Measurements from ENCODE around the gene IGF2BP1.

DNA sequence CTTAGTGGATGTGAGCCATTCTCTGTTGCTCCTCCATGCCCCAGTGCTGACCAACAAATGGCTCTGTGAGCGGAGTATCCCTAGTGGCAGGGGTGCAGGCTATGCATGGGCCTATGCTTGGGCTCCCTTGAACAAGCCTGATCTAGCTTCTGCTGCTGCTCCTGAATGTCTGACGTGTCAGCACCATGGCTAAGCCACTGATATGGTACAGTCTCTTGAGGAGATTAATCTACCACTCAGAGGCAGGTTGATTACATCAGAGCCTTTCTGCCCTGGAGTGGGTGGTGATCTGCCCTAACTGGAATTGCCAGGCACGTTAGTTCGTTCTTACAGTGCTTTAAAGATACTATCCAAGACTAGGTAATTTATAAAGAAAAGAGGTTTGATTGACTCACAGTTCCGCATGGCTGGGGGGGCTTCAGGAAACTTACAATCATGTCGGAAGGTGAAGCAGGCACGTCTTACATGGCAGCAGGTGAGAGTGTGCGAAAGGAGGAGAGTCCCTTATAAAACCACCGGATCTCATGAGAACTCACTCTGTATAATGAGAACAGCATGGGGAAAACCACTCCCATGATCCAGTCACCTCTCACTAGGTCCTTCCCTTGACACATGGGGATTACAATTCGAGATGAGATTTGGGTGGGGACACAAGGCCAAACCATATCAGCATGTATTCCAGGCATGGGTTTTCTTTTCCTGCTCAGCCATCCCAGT is 93.9 kb downstream of the IGF2BP1 start:
- TF ChIP-seq, protein P1, sequence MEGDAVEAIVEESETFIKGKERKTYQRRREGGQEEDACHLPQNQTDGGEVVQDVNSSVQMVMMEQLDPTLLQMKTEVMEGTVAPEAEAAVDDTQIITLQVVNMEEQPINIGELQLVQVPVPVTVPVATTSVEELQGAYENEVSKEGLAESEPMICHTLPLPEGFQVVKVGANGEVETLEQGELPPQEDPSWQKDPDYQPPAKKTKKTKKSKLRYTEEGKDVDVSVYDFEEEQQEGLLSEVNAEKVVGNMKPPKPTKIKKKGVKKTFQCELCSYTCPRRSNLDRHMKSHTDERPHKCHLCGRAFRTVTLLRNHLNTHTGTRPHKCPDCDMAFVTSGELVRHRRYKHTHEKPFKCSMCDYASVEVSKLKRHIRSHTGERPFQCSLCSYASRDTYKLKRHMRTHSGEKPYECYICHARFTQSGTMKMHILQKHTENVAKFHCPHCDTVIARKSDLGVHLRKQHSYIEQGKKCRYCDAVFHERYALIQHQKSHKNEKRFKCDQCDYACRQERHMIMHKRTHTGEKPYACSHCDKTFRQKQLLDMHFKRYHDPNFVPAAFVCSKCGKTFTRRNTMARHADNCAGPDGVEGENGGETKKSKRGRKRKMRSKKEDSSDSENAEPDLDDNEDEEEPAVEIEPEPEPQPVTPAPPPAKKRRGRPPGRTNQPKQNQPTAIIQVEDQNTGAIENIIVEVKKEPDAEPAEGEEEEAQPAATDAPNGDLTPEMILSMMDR (conservative IDR thresholded peaks at IDR 0.05; ENCODE audit: low read depth, low read length): no peak
- TF ChIP-seq EZH2 (IDR thresholded peaks at IDR 0.05; ENCODE audit: low read length, unreplicated experiment) (no peak), EZH2phosphoT487 (IDR thresholded peaks at IDR 0.05; ENCODE audit: borderline replicate concordance, low read length) (no peak)
